Epithelial cell of proximal tubule (primary cell): Measurements from ENCODE around the gene SEMA4A. TPM values are rescaled to one million over a fixed set of nuclear protein-coding genes. Genes with fewer than 3 reads are reported as not detected.

Experiments used
- DNase-seq: peaks from one replicate; pipeline ENCODE4 v3.0.0-alpha.2; 2011; ENCODE audit warnings: low read depth
- H3K4me3 ChIP-seq: 2 replicates; pipeline ENCODE4 v1.5.1; 2011; ENCODE audit warnings: low read depth, mild to moderate bottlenecking, low read length
- CTCF ChIP-seq: conservative IDR thresholded peaks from 2 replicates; pipeline ENCODE4 v1.5.1; 2012; ENCODE audit warnings: low read depth, mild to moderate bottlenecking, low read length
- total RNA-seq: library from RNA; depleted of rRNA; stranded (reverse); fragments of >200 nt; gene quantifications from 2 replicates; pipeline ENCODE4 v1.2.3, GENCODE V29; 2015

Gene SEMA4A
- total RNA-seq, 1 donor from 2014 or later = 3.5 TPM

- no peak for DNase-seq
- no peak for TF ChIP-seq CTCF
- no peak overlapping the region for H3K4me3 ChIP-seq
Measured at GRCh38 chr1:156110252-156110651, 43.1 kb upstream of the SEMA4A start.

- no peak overlapping the region for H3K4me3 ChIP-seq
- no peak for DNase-seq
- no peak for TF ChIP-seq CTCF
Measured at GRCh38 chr1:156111355-156111962, 41.9 kb upstream of the SEMA4A start.

- TF ChIP-seq CTCF = no peak
- H3K4me3 ChIP-seq = no peak overlapping the region
- no peak for DNase-seq
Measured at GRCh38 chr1:156112276-156113137, 40.9 kb upstream of the SEMA4A start.

GRCh38 chr1:156113282-156113950, 40.0 kb upstream of the SEMA4A start:
- TF ChIP-seq CTCF = no peak
- no peak for DNase-seq
- no peak overlapping the region for H3K4me3 ChIP-seq

- H3K4me3 ChIP-seq = peak within 1 kb of the TSS; percentile 100
- DNase-seq = no peak
- no peak for TF ChIP-seq CTCF
Measured at GRCh38 chr1:156114101-156114918, 39.1 kb upstream of the SEMA4A start, which contains the start of gene LMNA. Gene LMNA, plus strand, starts transcription at chr1:156114711. Its CDS starts 208 bp downstream, at chr1:156114919.

GRCh38 chr1:156114919-156115513, 38.4 kb upstream of the SEMA4A start:
- H3K4me3 ChIP-seq = peak overlapping the region; percentile 100
- TF ChIP-seq CTCF = no peak
- DNase-seq = no peak
